Iris pigment epithelial cell (primary cell): ENCODE data around the gene EHBP1.

Experiments used
- DNase-seq: peaks from one replicate; pipeline ENCODE4 v3.0.0-alpha.2; 2011; ENCODE audit warnings: low read depth

Gene EHBP1

GRCh38 chr2:62884514-62884913 lies 179.0 kb downstream of the EHBP1 start:
- DNase-seq: peak; percentile 61

- DNase-seq: no peak
These were observed 189.6 kb downstream of the EHBP1 start for GRCh38 chr2:62894966-62895631.

- DNase-seq: peak; percentile 79
These were observed 190.1 kb downstream of the EHBP1 start for GRCh38 chr2:62895632-62896009.

- no peak for DNase-seq
These were observed 191.8 kb downstream of the EHBP1 start for GRCh38 chr2:62897187-62897827.

DNA sequence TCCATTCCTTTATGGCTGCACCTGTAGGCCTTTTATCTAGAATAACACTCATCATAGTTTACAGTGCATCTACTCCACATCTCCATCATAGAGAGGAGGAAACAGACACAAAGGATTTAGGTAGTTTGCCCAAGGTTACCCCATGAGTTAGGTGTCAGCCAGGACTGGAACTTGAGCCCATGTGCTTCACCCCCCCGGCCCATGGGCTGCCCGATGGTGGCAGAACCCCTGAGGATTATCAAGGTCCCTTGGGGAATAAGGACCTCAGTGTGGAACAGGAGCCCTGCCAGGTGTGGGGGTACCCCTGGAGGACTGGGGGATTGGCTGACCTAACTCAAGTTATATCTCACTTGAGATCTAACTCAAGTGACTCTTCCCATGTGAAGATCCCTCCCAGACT lies 198.8 kb downstream of the EHBP1 start:
- no peak for DNase-seq

GRCh38 chr2:62908145-62908544 lies 202.6 kb downstream of the EHBP1 start:
- no peak for DNase-seq

GRCh38 chr2:62913311-62913710 lies 207.8 kb downstream of the EHBP1 start:
- DNase-seq: no peak

DNA sequence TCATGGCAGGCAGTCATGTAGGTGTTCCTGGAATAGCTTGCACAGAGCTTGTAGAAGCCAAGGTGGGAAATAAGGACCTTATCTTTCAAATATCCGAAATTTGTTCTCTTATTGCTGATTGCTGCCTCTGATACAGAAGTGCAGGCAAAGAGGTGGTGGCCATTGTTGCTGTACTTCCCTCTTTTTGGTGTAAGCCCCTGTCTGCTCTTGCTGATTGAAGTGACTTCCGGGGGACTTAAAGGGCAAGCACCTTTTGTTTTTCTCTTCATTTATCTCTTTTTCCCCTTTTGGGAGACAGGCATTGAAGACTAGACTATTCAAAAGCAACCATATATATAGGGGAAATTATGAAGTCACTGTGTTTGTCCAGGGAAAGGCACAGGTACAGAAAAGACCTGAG lies 213.5 kb downstream of the EHBP1 start:
- no peak for DNase-seq

DNA sequence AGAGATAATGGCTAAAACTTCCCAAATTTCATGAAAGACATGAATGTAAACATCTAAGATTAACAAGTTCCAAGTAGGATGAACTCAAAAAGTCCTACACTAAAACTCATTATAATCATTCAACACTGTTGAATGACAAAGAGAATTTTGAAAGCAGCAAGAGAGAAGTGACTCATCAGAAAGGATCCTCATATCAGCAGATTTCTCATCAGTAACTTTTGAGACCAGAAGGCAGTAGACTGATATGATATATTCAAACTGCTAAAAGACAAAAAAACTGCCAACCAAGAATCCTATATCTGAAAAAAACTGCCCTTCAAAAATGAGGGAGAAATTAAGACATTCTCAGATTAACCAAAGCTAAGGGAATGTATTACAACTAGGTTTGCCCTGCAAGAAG lies 214.6 kb downstream of the EHBP1 start:
- DNase-seq: peak; percentile 63

DNA sequence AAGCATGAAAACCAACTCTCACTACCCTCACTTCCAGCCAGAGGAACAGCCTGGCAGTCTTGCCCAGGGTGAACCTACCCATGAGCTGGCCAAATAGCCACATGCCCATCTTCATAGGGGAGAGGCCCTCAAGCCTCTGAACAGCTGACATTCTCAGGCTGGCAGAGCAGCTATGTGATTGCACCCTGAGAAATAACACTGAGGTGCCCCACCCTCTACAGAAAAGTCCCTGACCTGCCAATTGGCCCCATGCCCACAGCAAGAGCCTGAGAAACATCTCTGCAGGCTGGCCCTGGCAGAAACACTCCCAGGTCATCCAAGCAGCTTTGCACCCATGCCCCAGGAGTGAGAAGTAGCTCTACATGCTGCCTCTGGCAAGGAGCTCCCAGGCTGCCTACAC lies 217.7 kb downstream of the EHBP1 start:
- no peak for DNase-seq

DNA sequence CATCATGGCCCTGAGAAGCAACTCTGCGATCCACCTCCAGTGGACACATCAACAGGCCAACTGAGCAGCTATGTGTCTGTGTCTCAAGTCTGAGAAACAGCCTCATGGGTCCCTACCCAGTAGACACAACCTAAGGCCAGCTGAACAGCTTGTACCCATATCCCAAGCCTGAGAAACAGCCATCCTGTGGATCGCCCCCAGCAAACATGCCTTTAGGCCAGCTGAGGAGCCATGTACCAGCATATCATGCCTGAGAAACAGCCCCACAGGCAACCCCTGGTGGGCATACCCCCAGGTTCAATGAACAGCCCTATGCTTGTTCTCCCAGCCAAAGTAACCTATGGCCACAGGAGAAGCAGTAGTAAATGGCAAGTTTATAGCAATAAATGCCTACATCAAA lies 218.4 kb downstream of the EHBP1 start:
- DNase-seq: no peak

- no peak for DNase-seq
These were observed 222.5 kb downstream of the EHBP1 start for GRCh38 chr2:62928015-62928414.

GRCh38 chr2:62931536-62931935 lies 226.0 kb downstream of the EHBP1 start:
- DNase-seq: peak; percentile 3

DNA sequence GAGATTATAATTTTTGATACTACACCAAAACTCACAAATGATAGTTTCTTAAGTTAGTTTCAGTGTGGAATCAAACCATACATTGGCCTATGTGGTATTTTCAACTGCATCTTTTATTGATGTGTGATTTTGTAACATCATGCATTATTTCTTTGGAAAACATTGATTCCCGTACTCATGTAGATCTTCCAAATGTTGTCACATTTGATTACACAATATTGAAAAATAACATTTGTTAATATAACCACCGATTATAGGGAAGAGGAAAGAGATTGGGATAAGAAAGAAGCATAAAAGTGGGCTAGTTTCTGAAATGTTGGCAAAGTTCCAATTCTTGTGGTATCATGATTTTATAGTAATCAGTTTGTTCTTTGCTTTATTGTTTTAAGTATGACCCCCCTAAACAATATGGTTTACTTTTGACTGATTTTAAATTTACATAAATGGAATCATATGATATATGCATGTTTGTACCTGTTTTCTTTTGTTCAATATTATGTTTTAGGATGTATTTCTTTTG lies 227.9 kb downstream of the EHBP1 start:
- DNase-seq: no peak

GRCh38 chr2:62934517-62934916 lies 229.0 kb downstream of the EHBP1 start:
- no peak for DNase-seq

- peak; percentile 12 for DNase-seq
These were observed 232.6 kb downstream of the EHBP1 start for GRCh38 chr2:62938126-62938525.

GRCh38 chr2:62939735-62940491 lies 234.4 kb downstream of the EHBP1 start:
- DNase-seq: peak; percentile 95

DNA sequence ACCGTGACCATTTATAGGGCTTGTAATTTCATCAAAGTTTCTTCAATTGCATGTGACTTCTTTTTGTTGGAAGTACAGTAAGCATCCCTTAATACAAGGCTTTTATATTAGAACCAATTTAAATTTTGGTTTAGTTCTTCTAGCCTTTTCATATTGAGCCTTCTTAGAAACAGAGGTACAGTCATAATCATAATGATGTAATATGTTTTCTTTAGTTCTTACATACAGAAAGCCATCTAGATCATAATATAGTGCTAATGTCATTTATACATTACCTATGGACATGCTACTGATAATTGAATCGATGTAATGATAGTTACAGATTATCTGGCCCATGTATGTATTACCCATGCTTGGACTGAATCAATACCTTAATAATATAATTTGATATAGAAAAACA lies 235.2 kb downstream of the EHBP1 start:
- no peak for DNase-seq

GRCh38 chr2:62941413-62941812 lies 235.9 kb downstream of the EHBP1 start:
- DNase-seq: no peak

DNA sequence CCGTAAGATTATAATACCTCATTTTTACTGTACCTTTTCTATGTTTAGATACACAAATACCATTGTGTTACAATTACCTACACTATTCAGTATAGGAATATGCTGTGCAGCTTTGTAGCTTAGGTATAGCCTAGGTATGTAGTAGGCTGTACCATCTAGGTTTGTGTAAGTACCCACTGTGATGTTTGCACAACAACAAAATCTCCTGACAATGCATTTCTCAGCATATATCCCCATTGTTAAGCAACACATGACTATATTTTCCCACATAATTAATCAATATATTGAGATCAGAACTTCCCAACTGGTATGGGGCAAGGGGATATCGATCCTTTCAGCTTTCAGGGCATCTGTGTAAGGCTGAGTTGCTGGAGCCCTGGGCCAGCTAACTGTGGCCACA lies 238.8 kb downstream of the EHBP1 start:
- no peak for DNase-seq

GRCh38 chr2:62947403-62947802 lies 241.9 kb downstream of the EHBP1 start:
- DNase-seq: no peak

DNA sequence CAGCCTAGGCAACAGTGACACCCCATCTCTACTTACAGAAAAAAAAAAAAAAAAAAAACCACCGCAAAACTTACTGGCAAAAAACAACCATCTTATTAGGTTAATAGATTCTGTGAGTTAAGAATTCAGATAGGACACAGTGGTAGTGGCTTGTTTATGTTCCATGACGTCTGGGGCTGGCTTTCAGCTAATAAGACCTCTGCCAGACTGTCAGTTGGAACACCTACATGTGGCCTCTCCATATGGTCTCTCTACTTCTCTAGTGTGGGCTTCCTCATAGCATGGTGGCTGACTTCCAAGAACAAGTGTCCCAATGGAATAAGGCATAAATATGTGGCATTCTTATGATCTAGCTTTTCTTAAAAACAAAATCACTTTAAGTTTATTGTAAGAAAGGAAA lies 251.1 kb downstream of the EHBP1 start:
- no peak for DNase-seq

DNA sequence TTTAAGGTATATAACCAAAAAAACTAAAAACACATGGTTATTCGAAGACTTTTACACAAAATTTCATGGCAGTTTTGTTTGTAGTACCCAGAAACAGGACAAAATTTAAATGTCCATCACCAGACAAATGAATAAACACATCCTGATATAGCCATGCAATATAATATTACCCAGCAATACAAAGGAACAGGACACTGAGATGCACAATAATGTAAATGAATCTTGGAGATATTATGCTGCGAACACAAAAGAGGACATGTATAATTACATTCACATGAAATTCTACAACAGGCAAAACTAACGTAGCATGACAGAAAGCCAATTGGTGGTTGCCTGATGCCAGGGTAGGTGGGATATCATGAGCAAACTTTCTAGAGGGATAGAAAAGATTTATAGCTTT lies 252.7 kb downstream of the EHBP1 start:
- no peak for DNase-seq
